HG03558 (cell line): ENCODE measurements around the gene TUBB4A.

Experiments
- ATAC-seq: cut with Tn5 transposase; IDR thresholded peaks from one replicate; pipeline ENCODE4 v1.9.1; 2021; ENCODE audit warnings: moderate number of reproducible peaks; ENCODE audit not compliant: unreplicated experiment; ENCODE audit errors: extremely low read depth

The TUBB4A gene

GRCh38 chr19:6475321-6476108, 26.6 kb downstream of the TUBB4A start:
- no peak for ATAC-seq

- no peak for ATAC-seq
These were observed 28.5 kb downstream of the TUBB4A start for GRCh38 chr19:6473647-6474046.

- no peak for ATAC-seq
These were observed 29.4 kb downstream of the TUBB4A start for GRCh38 chr19:6472713-6473112.

- ATAC-seq, result no peak
These were observed 31.0 kb downstream of the TUBB4A start for GRCh38 chr19:6471076-6471475.

- ATAC-seq, result no peak
These were observed 31.9 kb downstream of the TUBB4A start for GRCh38 chr19:6470173-6470572.

GRCh38 chr19:6467384-6467783, 34.7 kb downstream of the TUBB4A start:
- ATAC-seq, result no peak

- ATAC-seq, result no peak
These were observed 35.4 kb downstream of the TUBB4A start for GRCh38 chr19:6466526-6467248.

- ATAC-seq, result no peak
These were observed 36.4 kb downstream of the TUBB4A start for GRCh38 chr19:6465663-6466062.

GRCh38 chr19:6465006-6465405, 37.1 kb downstream of the TUBB4A start:
- no peak for ATAC-seq

GRCh38 chr19:6464070-6464873, 37.8 kb downstream of the TUBB4A start, which contains the start of gene CRB3:
TSS of gene CRB3 (plus strand) at chr19:6464271. CDS start at chr19:6464702, 431 bp downstream.
- no peak for ATAC-seq

GRCh38 chr19:6460099-6460884, 41.8 kb downstream of the TUBB4A start:
- peak; percentile 58 for ATAC-seq

GRCh38 chr19:6459262-6460098, 42.6 kb downstream of the TUBB4A start, which contains the start of gene SLC25A23:
TSS of gene SLC25A23 (minus strand) at chr19:6459792. CDS start at chr19:6459628, 164 bp downstream.
- ATAC-seq, result no peak

GRCh38 chr19:6458695-6459261, 43.3 kb downstream of the TUBB4A start:
- ATAC-seq, result no peak

- no peak for ATAC-seq
These were observed 44.0 kb downstream of the TUBB4A start for GRCh38 chr19:6457958-6458694.

- ATAC-seq, result no peak
These were observed 46.2 kb downstream of the TUBB4A start for GRCh38 chr19:6455924-6456323.

GRCh38 chr19:6453951-6454565, 48.1 kb downstream of the TUBB4A start:
- ATAC-seq, result no peak

GRCh38 chr19:6452899-6453298, 49.2 kb downstream of the TUBB4A start:
- ATAC-seq, result no peak

GRCh38 chr19:6452223-6452614, 49.9 kb downstream of the TUBB4A start:
- no peak for ATAC-seq
